ENCODE measurements around the gene HS3ST6. TPM values are rescaled to one million over a fixed set of nuclear protein-coding genes. Genes with fewer than 3 reads are reported as not detected.

HS3ST6 gene
- total and polyA plus RNA-seq, 2 of the 13 experiments (the other 11 are each of a cell fraction or from before 2014, with no cell fraction given), result not detected

- TF ChIP-seq ARID5B (CRISPR knock-in tag; IDR thresholded peaks at IDR 0.05), result no peak
- TF ChIP-seq ATF4 (CRISPR knock-in tag; IDR thresholded peaks at IDR 0.05), result no peak
- no peak for TF ChIP-seq AGO1 (IDR thresholded peaks at IDR 0.05; ENCODE audit: low read depth, low read length, poor library complexity, severe bottlenecking)
- TF ChIP-seq RBAK (CRISPR knock-in tag; IDR thresholded peaks at IDR 0.05), result no peak
- no peak for TF ChIP-seq NFE2L1 (CRISPR knock-in tag; IDR thresholded peaks at IDR 0.05; ENCODE audit: borderline replicate concordance)
- no peak for TF ChIP-seq NCOA5 (CRISPR knock-in tag; IDR thresholded peaks at IDR 0.05)
- no peak for TF ChIP-seq ZNF883 (CRISPR knock-in tag; IDR thresholded peaks at IDR 0.05; ENCODE audit: not compliant biosample characterization)
- TF ChIP-seq HBP1 (CRISPR knock-in tag; IDR thresholded peaks at IDR 0.05; ENCODE audit: low read depth), result no peak
- no peak for TF ChIP-seq ZNF557 (CRISPR knock-in tag; IDR thresholded peaks at IDR 0.05)
- TF ChIP-seq ZNF710 (CRISPR knock-in tag; IDR thresholded peaks at IDR 0.05; ENCODE audit: borderline replicate concordance), result no peak
- TF ChIP-seq ZFY (CRISPR knock-in tag; IDR thresholded peaks at IDR 0.05), result no peak
- TF ChIP-seq PREB (CRISPR knock-in tag; IDR thresholded peaks at IDR 0.05), result no peak
- TF ChIP-seq ZNF431 (CRISPR knock-in tag; IDR thresholded peaks at IDR 0.05; ENCODE audit: borderline replicate concordance, low read depth), result no peak
- no peak for TF ChIP-seq ZSCAN29 (CRISPR knock-in tag; conservative IDR thresholded peaks at IDR 0.05)
- no peak for TF ChIP-seq TCF7 (IDR thresholded peaks at IDR 0.05; ENCODE audit: low read depth)
- no peak for TF ChIP-seq ATM (IDR thresholded peaks at IDR 0.05; ENCODE audit: borderline replicate concordance)
- no peak for TF ChIP-seq KLF13 (CRISPR knock-in tag; IDR thresholded peaks at IDR 0.05)
- TF ChIP-seq ZNF562 (CRISPR knock-in tag; IDR thresholded peaks at IDR 0.05; ENCODE audit: borderline replicate concordance), result no peak
Measured at GRCh38 chr16:1946495-1947368, 28.5 kb upstream of the HS3ST6 start (continued).
